ENCODE data around the gene SV2B.

The SV2B gene

GRCh38 chr15:91249591-91249990 is 149.5 kb downstream of the SV2B start:
- H3K4me3 ChIP-seq (ENCODE audit: low read depth, low read length): no peak overlapping the region
- no peak for TF ChIP-seq CTCF (IDR thresholded peaks at IDR 0.05; ENCODE audit: borderline replicate concordance, insufficient read depth, low read depth, low read length)

DNA sequence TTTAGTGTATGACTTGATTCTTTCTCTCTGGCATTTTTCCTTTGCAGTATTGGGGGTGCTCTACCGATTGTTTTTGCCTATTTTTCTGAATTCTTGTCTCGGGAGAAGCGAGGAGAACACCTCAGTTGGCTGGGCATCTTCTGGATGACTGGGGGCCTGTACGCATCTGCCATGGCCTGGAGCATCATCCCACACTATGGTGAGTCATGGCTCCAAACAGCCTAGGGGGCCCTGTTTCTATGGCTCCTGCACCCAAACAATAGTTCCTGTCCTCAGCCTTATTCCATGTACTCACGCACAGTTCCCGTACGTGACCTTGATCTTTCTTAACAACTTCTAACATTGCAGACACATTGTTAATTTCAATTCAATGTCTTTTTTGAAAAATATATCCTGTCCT is 152.3 kb downstream of the SV2B start:
- no peak overlapping the region for H3K4me3 ChIP-seq (ENCODE audit: low read depth, low read length)
- no peak for TF ChIP-seq CTCF (IDR thresholded peaks at IDR 0.05; ENCODE audit: borderline replicate concordance, insufficient read depth, low read depth, low read length)

GRCh38 chr15:91252756-91253155 is 152.7 kb downstream of the SV2B start:
- no peak for TF ChIP-seq CTCF (IDR thresholded peaks at IDR 0.05; ENCODE audit: borderline replicate concordance, insufficient read depth, low read depth, low read length)
- no peak overlapping the region for H3K4me3 ChIP-seq (ENCODE audit: low read depth, low read length)

DNA sequence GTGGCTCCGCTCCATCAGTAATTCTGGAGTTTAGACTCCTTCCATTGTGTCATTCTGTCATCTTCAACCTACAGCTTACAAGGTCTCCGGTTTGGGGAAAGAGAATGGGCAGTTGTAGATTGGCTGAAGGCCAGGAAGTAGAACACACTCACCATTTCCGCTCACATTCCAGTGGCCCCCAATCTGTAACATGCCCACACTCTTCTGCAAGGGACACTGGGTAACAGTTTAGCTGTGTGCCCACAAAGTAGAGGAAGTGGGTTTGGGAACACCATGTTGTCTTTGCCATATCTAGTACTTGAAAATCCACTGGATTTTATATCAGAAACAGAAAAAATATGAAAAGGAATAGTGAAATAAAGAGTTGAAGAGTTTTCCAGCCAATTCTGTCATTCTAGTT is 153.5 kb downstream of the SV2B start:
- TF ChIP-seq CTCF (IDR thresholded peaks at IDR 0.05; ENCODE audit: borderline replicate concordance, insufficient read depth, low read depth, low read length): no peak
- no peak overlapping the region for H3K4me3 ChIP-seq (ENCODE audit: low read depth, low read length)

DNA sequence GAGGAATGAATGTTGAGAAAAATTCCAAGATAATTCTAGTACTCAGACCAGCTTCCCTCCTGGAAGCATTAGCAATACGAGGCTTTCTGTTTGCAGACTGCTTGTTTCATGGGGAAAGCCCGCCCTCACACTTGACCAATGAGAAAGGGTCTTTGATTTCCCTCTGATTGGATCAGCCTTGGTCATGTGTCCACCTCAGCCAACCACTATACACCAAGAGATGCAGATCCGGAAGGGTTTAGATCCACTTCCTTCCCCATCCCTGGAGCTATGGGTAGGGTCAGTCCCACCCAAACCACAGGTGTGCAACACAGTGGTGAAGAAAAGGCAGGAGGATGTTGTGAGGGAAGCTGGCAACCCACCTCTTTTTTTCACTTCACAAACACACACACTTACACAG is 154.7 kb downstream of the SV2B start:
- H3K4me3 ChIP-seq (ENCODE audit: low read depth, low read length): no peak overlapping the region
- TF ChIP-seq CTCF (IDR thresholded peaks at IDR 0.05; ENCODE audit: borderline replicate concordance, insufficient read depth, low read depth, low read length): no peak

GRCh38 chr15:91255670-91256192 is 155.7 kb downstream of the SV2B start:
- H3K4me3 ChIP-seq (ENCODE audit: low read depth, low read length): no peak overlapping the region
- no peak for TF ChIP-seq CTCF (IDR thresholded peaks at IDR 0.05; ENCODE audit: borderline replicate concordance, insufficient read depth, low read depth, low read length)

DNA sequence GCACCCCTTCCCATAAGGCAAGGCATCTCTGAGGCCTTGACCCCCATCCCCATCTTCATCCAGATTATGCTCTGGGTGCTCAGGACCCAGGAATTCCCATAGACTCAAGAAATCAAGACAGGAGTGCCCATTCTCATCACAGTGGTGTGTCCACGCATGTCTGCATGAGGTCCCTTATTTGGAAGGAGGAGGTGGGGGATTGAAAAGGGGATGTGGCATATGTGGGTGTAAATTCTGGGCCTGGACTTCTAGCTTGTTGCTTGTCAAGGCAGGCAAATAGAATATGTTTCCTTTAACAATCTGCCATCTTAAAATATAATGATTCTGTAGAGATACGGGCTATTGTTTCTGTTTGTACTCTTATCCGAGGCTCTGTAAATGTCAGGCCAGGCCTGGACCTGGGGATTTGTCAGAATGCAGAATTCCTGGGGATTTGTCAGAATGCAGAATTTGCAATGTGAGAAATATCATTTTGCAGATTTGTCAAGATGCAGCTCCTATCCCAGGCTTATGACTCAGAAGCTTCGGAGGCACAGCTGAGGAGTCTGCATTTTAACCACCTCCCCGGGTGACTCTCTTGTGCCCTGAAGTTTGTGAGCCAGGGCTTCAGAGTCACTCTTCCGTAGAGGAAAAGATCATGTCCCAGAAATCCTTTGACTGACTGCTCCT is 157.8 kb downstream of the SV2B start:
- TF ChIP-seq CTCF (IDR thresholded peaks at IDR 0.05; ENCODE audit: borderline replicate concordance, insufficient read depth, low read depth, low read length): no peak
- H3K4me3 ChIP-seq (ENCODE audit: low read depth, low read length): no peak overlapping the region

Measured in GM12875 (cell line).